Measurements from ENCODE around the gene RNASE13. TPM values are rescaled to one million over a fixed set of nuclear protein-coding genes. Genes with fewer than 3 reads are reported as not detected.

Gene RNASE13
- total RNA-seq, 2 donors from 2014 or later, result not detected

Small RNA genes lying within 50 kb of the gene (microRNA-seq; reads per million reads assigned to microRNA genes)
- gene MIR6717 (ENCODE audit: borderline microRNAs expressed), result not detected

Other genes with a start within 250 kb of the RNASE13 start
- 10 to 100 TPM in 1 of 2 donors, 1 to 10 TPM in 1; 9.9 to 10.7 TPM for gene RNASE1, start 232.0 kb downstream of the RNASE13 start, total RNA-seq
- not detected for gene RNASE3, start 143.4 kb downstream of the RNASE13 start, total RNA-seq
- not detected for gene RNASE2, start 79.3 kb downstream of the RNASE13 start, total RNA-seq
- 10 to 100 TPM; 65.1 to 80.2 TPM for gene METTL17, start 44.8 kb downstream of the RNASE13 start, total RNA-seq
- gene SLC39A2, start 35.5 kb downstream of the RNASE13 start, total RNA-seq, result under 1 TPM; 0.35 to 0.46 TPM
- gene NDRG2, start 9.7 kb downstream of the RNASE13 start, total RNA-seq, result 10 to 100 TPM; 46.3 to 52.8 TPM
- 1 to 10 TPM in 1 of 2 donors, under 1 TPM in 1; 0.73 to 1.7 TPM for gene TPPP2, start 4.6 kb downstream of the RNASE13 start, total RNA-seq
- gene RNASE7, start 7.6 kb upstream of the RNASE13 start, total RNA-seq, result not detected
- gene RNASE8, start 23.0 kb upstream of the RNASE13 start, total RNA-seq, result not detected
- 10 to 100 TPM; 71.1 to 73.5 TPM for gene ARHGEF40, start 35.5 kb upstream of the RNASE13 start, total RNA-seq
- 10 to 100 TPM; 43.4 to 59.6 TPM for gene ZNF219, start 63.8 kb upstream of the RNASE13 start, total RNA-seq
- gene TMEM253, start 66.3 kb upstream of the RNASE13 start, total RNA-seq, result under 1 TPM; 0.40 to 0.49 TPM
- gene OR5AU1, start 121.3 kb upstream of the RNASE13 start, total RNA-seq, result not detected
- 1,000 to 10,000 TPM in 1 of 2 donors, 100 to 1,000 TPM in 1; 751 to 1,003 TPM for gene HNRNPC, start 234.6 kb upstream of the RNASE13 start, total RNA-seq
- under 1 TPM in 1 of 2 donors, not detected in 1; 0.29 TPM for gene RPGRIP1, start 245.3 kb upstream of the RNASE13 start, total RNA-seq